ENCODE measurements around the gene TWF2. TPM values are rescaled to one million over a fixed set of nuclear protein-coding genes. Genes with fewer than 3 reads are reported as not detected.

Gene TWF2
- polyA plus RNA-seq, 3 donors: 141 to 199 (median 176) TPM

DNA sequence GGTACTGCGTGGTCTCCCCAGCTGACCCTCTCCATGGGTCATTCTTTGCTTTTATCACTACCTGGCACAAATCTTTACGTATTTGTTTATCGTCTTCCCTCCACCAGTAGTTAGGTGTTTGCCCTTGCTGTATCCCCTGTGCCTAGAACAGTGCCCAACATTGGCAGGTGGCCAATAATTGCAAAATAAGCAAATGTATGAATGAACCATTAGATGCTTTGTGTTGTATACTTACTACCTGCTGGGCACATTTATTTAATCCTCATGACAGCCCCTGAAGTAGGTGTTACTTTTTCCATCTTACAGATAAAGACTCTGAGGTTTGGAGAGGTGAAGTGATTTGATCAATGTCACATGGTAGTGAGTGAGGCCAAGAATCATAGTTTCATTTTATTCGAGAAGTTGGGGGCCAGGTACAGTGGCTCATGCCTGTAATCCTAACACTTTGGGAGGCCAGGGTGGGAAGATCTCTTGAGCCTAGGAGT, 2.0 kb upstream of the TWF2 start:
- H3K36me3 ChIP-seq (replicated peaks in 1 of 2; ENCODE audit: control insufficient read depth in 1 of 2, insufficient read depth in 2 of 2, low read length in 2 of 2): peaks cover 0 to under 1% of the 10 kb centered on the region in 2 donors
- peak overlapping the region; percentile 73 to 94 (median 91) for H3K27ac Mint-ChIP-seq
- peaks cover 0 to 5% (median 0%) of the 10 kb centered on the region in 7 donors for H3K9me3 Mint-ChIP-seq
- H3K36me3 Mint-ChIP-seq: peaks cover 6 to 10% of the 10 kb centered on the region in 2 donors
- H3K9me3 ChIP-seq (replicated peaks in 1 of 2; ENCODE audit: control insufficient read depth in 1 of 2, insufficient read depth in 1 of 2, low read length in 2 of 2): no peaks in the 10 kb centered on the region
- intact Hi-C loops (cut with micrococcal nuclease): loop anchor here (5.0 kb wide), 1 partner anchor 36 kb away; the partner anchor contains the start of gene WDR82 (in 2 of the 2)
- peaks cover 60% of the 10 kb centered on the region for H3K79me2 ChIP-seq (ENCODE audit: insufficient read depth, low read length)
- H3K27ac ChIP-seq (ENCODE audit: low read depth in 1 of 2, low read length in 2 of 2): peak overlapping the region in 1 of 2 donors; percentile 91
- H3K4me3 Mint-ChIP-seq: no peak overlapping the region
- H3K4me1 ChIP-seq (ENCODE audit: control insufficient read depth in 1 of 2, insufficient read depth in 2 of 2, low read length in 2 of 2): peaks cover 68 to 80% of the 10 kb centered on the region in 2 donors
- H3K4me1 Mint-ChIP-seq: peaks cover 68% of the 10 kb centered on the region
- H3K4me3 ChIP-seq (replicated peaks in 1 of 3; ENCODE audit: low read depth in 2 of 3, low read length in 3 of 3): no peak overlapping the region
- no peaks in the 10 kb centered on the region for H3K27me3 ChIP-seq (ENCODE audit: control insufficient read depth in 2 of 2, insufficient read depth in 2 of 2, low read length in 2 of 2)
- H3K9ac ChIP-seq (ENCODE audit: insufficient read depth, low read length, poor library complexity, severe bottlenecking): no peak overlapping the region
- H4K20me1 ChIP-seq (ENCODE audit: insufficient read depth, low read length): peaks cover 26% of the 10 kb centered on the region
- H2AFZ ChIP-seq (ENCODE audit: insufficient read depth, low read depth, low read length, poor library complexity, severe bottlenecking): no peak overlapping the region
- no peak for DNase-seq
- WGBS (ENCODE audit: insufficient coverage): 100% methylated on average over 3 of the region's 4 CpGs
- H3K27me3 Mint-ChIP-seq (ENCODE audit: low read depth in 3 of 3): no peaks in the 10 kb centered on the region
- TF ChIP-seq, protein P1, sequence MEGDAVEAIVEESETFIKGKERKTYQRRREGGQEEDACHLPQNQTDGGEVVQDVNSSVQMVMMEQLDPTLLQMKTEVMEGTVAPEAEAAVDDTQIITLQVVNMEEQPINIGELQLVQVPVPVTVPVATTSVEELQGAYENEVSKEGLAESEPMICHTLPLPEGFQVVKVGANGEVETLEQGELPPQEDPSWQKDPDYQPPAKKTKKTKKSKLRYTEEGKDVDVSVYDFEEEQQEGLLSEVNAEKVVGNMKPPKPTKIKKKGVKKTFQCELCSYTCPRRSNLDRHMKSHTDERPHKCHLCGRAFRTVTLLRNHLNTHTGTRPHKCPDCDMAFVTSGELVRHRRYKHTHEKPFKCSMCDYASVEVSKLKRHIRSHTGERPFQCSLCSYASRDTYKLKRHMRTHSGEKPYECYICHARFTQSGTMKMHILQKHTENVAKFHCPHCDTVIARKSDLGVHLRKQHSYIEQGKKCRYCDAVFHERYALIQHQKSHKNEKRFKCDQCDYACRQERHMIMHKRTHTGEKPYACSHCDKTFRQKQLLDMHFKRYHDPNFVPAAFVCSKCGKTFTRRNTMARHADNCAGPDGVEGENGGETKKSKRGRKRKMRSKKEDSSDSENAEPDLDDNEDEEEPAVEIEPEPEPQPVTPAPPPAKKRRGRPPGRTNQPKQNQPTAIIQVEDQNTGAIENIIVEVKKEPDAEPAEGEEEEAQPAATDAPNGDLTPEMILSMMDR (IDR thresholded peaks at IDR 0.05): no peak
- H3K4me2 ChIP-seq (replicated peaks; ENCODE audit: extremely low read depth, low read length, poor library complexity, severe bottlenecking): no peak overlapping the region

DNA sequence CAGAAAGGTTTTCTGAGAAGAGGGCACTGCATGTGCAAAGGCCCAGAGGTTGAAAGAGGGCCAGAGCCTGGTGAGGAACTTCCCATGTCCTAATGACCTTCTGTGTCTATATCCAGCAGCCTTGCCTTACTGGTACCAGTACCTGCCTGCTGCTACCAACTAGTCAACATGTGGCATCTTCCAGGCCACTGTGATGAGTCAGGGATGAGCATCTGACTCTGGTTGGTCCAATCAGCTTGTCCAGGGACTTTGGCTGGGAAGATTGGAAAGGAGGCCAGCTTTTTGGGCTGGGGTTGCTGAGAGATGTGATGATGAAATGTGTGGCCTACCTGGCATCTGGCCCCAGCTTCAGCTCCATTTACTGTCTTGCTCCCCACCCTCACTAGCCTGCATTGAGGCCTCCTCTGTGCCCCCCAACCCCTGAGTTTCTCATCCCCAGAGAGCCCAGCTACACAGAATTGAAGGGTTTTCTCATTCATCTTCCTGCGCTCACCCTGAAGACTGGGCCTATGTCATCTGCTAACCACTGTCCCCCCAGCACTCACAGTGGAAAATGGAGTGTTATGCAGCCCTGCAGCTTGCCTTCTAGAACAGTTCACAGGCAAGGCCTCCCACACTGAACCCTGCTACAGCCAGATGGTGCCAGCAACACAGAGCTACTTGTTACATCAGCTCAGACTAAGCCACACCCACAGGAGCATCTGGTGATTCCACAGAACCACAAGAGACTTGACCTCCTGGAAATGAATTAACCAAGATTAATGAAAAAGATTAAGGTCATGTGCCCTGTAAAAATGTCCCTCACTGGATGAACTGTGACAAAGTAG, 1.3 kb upstream of the TWF2 start:
- H3K9ac ChIP-seq (ENCODE audit: insufficient read depth, low read length, poor library complexity, severe bottlenecking): no peak overlapping the region
- peaks cover 73% of the 10 kb centered on the region for H3K4me1 Mint-ChIP-seq
- intact Hi-C loops (cut with micrococcal nuclease): loop anchor here (5.0 kb wide), 1 partner anchor 37 kb away; the partner anchor contains the start of gene WDR82 (in 2 of the 2)
- H3K27ac Mint-ChIP-seq: peak overlapping the region; percentile 86 to 95 (median 92)
- peaks cover 5 to 7% of the 10 kb centered on the region in 2 donors for H3K36me3 ChIP-seq (replicated peaks in 1 of 2; ENCODE audit: control insufficient read depth in 1 of 2, insufficient read depth in 2 of 2, low read length in 2 of 2)
- peak; percentile 61 to 71 (median 65) for DNase-seq
- H3K4me2 ChIP-seq (replicated peaks; ENCODE audit: extremely low read depth, low read length, poor library complexity, severe bottlenecking): peak overlapping the region; percentile 97
- 100% methylated on average over 1 of the region's 1 CpG for WGBS (ENCODE audit: insufficient coverage)
- H3K4me1 ChIP-seq (ENCODE audit: control insufficient read depth in 1 of 2, insufficient read depth in 2 of 2, low read length in 2 of 2): peaks cover 69 to 81% of the 10 kb centered on the region in 2 donors
- H3K79me2 ChIP-seq (ENCODE audit: insufficient read depth, low read length): peaks cover 63% of the 10 kb centered on the region
- no peaks in the 10 kb centered on the region for H3K27me3 ChIP-seq (ENCODE audit: control insufficient read depth in 2 of 2, insufficient read depth in 2 of 2, low read length in 2 of 2)
- H3K27ac ChIP-seq (ENCODE audit: low read depth in 1 of 2, low read length in 2 of 2): peak overlapping the region; percentile 45 to 91
- peak overlapping the region; percentile 67 to 90 for H3K4me3 Mint-ChIP-seq
- H3K36me3 Mint-ChIP-seq: peaks cover 13 to 17% of the 10 kb centered on the region in 2 donors
- no peaks in the 10 kb centered on the region for H3K9me3 ChIP-seq (replicated peaks in 1 of 2; ENCODE audit: control insufficient read depth in 1 of 2, insufficient read depth in 1 of 2, low read length in 2 of 2)
- peak overlapping the region in 1 of 3 experiments; percentile 100 for H3K4me3 ChIP-seq (replicated peaks in 1 of 3; ENCODE audit: low read depth in 2 of 3, low read length in 3 of 3)
- no peaks in the 10 kb centered on the region for H3K27me3 Mint-ChIP-seq (ENCODE audit: low read depth in 3 of 3)
- TF ChIP-seq, protein P1 (IDR thresholded peaks at IDR 0.05): no peak
- peaks cover 33% of the 10 kb centered on the region for H4K20me1 ChIP-seq (ENCODE audit: insufficient read depth, low read length)
- no peak overlapping the region for H2AFZ ChIP-seq (ENCODE audit: insufficient read depth, low read depth, low read length, poor library complexity, severe bottlenecking)
- H3K9me3 Mint-ChIP-seq: peaks cover 0 to 5% (median 0%) of the 10 kb centered on the region in 7 donors

Data from CD14-positive monocyte (primary cell).